Ovary (tissue), 9 donors: ENCODE data around the gene SLC27A1. TPM values are rescaled to one million over a fixed set of nuclear protein-coding genes. Genes with fewer than 3 reads are reported as not detected.

Experiments
- DNase-seq, 5 donors: peaks; one replicate each; pipeline ENCODE4 v3.0.0-alpha.2; 2019 to 2020
- H3K27ac ChIP-seq, 2 donors: fragments of 200-600 bp; one replicate each; pipeline versions ENCODE4 v1.5.1 to v1.8.0; 2019 to 2022
- H3K27me3 ChIP-seq: fragments of 200-600 bp; one replicate; pipeline ENCODE4 v1.8.0; 2022
- H3K36me3 ChIP-seq: fragments of 200-600 bp; sonication (generic); one replicate; pipeline ENCODE4 v1.5.1; 2019
- H3K4me1 ChIP-seq: one replicate; pipeline ENCODE4 v1.8.1; 2013; ENCODE audit warnings: mild to moderate bottlenecking, moderate library complexity; ENCODE audit not compliant: insufficient read depth
- H3K4me3 ChIP-seq: fragments of 200-600 bp; sonication (generic); one replicate; pipeline ENCODE4 v1.5.1; 2017
- H3K9me3 ChIP-seq, 2 donors: fragments of 200-600 bp in 1 of 2; sonication (generic) in 1 of 2; one replicate each; pipeline versions ENCODE4 v1.5.1 to v1.8.1; 2013 to 2019; ENCODE audit warnings: mild to moderate bottlenecking in 1 of 2, moderate library complexity in 1 of 2
- EP300 ChIP-seq: sonication (generic); formaldehyde crosslinking; IDR thresholded peaks from one replicate; pipeline ENCODE4 v1.6.1; 2017; ENCODE audit warnings: antibody characterized with exemption
- POLR2A ChIP-seq: fragments of 450-650 bp; IDR thresholded peaks from one replicate; pipeline ENCODE4 v1.6.1; 2017; ENCODE audit warnings: antibody characterized with exemption, mild to moderate bottlenecking, moderate library complexity
- WGBS, 3 donors: extraction: QIAGEN DNeasy Blood & Tissue Kit in 1 of 3; methylation state at CpG; one replicate each; pipeline versions ENCODE4 v1.1.5 to v1.1.7; 2013 to 2017; 5-methylcytosine and 5-hydroxymethylcytosine counted together
- intact Hi-C, 4 donors: fragments of 100-400 bp; cut with DNase I; formaldehyde crosslinking; loops; one replicate each; pipeline versions ENCODE4 v1.11.0 to v1.15.1; 2022 to 2023
- polyA plus RNA-seq, 2 donors: library from polyadenylated mRNA; stranded (reverse); fragments of 200-250 nt in 1 of 2; fragments of 350-450 nt in 1 of 2; fragmentation: Illumina TruSeq in 1 of 2; extraction: RNeasy Lipid Tissue Mini Kit (QIAGEN cat#74804) in 1 of 2; gene quantifications; one replicate each; pipeline ENCODE4 v1.2.3, GENCODE V29; 2013 to 2014
- total RNA-seq, 7 donors: library from RNA; depleted of rRNA in 2 of 7; stranded (reverse); fragments of >200 nt in 2 of 7; fragmentation: NEBNext Ultra II Directional in 3 of 7; extraction: Animal tissue kit (Norgen Biotek cat#: 25700) in 3 of 7; gene quantifications; one replicate each; pipeline versions ENCODE4 v1.1.0 to v1.2.4, GENCODE V29; 2016 to 2023
- TF ChIP-seq, protein P1 (sequence below), 3 donors: fragments of 450-650 bp in 2 of 3; fragments of 200-600 bp in 1 of 3; IDR thresholded peaks; one replicate each; pipeline versions ENCODE4 v1.5.1 to v1.8.0; 2016 to 2022; ENCODE audit warnings: antibody characterized with exemption in 3 of 3, mild to moderate bottlenecking in 1 of 3
- donor health status: DM: no; HTN: no; CAD: no; lungs with moderate emphysema.
- donor health status: DM: no; HTN: no; CAD: no.
- donor health status: Bipolar disorder and iron deficiency.
- donor health status: DM: yes; HTN: yes; CAD: no.
- donor health status: DM: no; HTN: no; CAD: no.
- donor health status: DM: yes; HTN: yes; CAD: no.

The SLC27A1 gene
- total and polyA plus RNA-seq, 9 donors, result 4.6 to 43.1 (median 37.8) TPM

DNA sequence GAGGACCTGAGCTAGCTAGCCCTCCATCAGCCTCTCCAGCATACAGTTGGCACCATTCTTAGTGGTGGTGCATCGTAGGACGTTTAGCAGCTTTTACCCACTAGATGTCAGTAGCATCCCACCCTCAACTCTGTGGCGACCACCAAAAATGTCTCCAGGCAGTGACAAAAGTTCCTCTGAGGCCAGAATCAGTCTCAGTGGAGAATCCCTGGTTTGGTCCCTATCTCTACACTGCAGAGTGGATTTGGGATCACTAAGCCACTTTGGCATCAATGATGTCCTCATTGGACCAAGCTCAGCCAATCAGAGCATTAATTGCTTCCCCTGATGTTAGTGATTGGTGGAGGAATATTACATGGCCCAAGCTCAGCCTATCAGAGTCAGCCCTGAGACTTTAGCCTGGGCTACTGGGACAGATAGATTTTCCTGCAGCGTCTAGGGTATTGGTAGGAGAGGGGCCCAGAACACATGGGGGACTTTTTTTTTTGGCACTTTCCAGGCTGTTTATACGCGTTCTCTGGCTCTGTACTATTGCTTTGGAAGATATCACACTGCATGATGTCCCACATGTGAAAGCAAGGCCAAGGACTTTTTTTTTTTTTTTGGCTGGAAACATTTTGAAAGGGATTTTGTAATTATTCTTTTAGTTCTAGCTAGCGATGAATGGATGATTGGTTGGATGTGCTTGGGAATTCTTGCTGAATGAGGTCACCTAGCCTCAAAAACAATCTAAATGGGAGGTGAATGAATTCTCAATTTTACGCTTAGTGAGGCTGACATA lies 28.9 kb upstream of the SLC27A1 start:
- no peak for DNase-seq
- peak overlapping the region; percentile 19 to 26 for H3K27ac ChIP-seq
- H3K4me3 ChIP-seq, result no peak overlapping the region
- TF ChIP-seq, protein P1, sequence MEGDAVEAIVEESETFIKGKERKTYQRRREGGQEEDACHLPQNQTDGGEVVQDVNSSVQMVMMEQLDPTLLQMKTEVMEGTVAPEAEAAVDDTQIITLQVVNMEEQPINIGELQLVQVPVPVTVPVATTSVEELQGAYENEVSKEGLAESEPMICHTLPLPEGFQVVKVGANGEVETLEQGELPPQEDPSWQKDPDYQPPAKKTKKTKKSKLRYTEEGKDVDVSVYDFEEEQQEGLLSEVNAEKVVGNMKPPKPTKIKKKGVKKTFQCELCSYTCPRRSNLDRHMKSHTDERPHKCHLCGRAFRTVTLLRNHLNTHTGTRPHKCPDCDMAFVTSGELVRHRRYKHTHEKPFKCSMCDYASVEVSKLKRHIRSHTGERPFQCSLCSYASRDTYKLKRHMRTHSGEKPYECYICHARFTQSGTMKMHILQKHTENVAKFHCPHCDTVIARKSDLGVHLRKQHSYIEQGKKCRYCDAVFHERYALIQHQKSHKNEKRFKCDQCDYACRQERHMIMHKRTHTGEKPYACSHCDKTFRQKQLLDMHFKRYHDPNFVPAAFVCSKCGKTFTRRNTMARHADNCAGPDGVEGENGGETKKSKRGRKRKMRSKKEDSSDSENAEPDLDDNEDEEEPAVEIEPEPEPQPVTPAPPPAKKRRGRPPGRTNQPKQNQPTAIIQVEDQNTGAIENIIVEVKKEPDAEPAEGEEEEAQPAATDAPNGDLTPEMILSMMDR (IDR thresholded peaks at IDR 0.05), result peak in 1 of 3 donors; percentile 24
- no peak for TF ChIP-seq EP300
- no peaks in the 10 kb centered on the region for H3K27me3 ChIP-seq
- H3K9me3 ChIP-seq, result no peaks in the 10 kb centered on the region
- H3K4me1 ChIP-seq, result no peaks in the 10 kb centered on the region
- intact Hi-C loops, result no loop called here
- no peaks in the 10 kb centered on the region for H3K36me3 ChIP-seq
- WGBS, 3 donors, result 20 to 40% (median 30%) methylated on average over 8 of the region's 8 CpGs

DNA sequence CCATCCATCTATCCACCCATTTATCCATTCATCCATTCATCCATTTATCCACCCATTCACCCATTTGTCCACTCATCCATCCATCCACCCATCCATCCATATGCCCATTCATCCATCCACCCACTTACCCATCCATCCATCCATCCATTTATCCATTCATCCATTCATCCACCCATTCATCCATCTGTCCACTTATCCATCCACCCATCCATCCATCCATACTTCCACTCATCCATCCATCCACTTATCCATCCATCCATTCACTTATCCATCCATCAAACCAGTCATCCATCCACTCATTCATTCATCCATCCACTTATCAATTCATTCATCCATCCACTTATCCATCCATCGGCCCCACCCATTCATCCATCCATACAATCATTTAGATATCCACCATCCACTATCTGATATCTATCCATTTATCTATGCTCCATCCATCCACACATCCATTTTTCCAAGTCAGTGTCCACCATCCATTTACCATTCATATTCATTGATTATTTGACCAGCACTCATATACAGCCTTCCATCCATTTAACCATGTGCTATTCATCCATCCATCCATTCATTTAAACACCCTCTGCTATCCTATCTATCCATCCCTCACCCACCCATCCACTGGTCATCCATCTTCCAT lies 24.7 kb upstream of the SLC27A1 start:
- Histone ChIP-seq H3K9me3 (no peaks in the 10 kb centered on the region), H3K27ac (no peak overlapping the region), H3K4me1 (peaks cover 2% of the 10 kb centered on the region), H3K36me3 (no peaks in the 10 kb centered on the region), H3K4me3 (no peak overlapping the region), H3K27me3 (no peaks in the 10 kb centered on the region)
- DNase-seq, result no peak
- TF ChIP-seq, protein P1 (IDR thresholded peaks at IDR 0.05), result no peak
- no peak for TF ChIP-seq EP300
- TF ChIP-seq POLR2A, result no peak
- WGBS, 3 donors, result 94 to 97% (median 96%) methylated on average over 1 of the region's 1 CpG
- intact Hi-C loops, result no loop called here

DNA sequence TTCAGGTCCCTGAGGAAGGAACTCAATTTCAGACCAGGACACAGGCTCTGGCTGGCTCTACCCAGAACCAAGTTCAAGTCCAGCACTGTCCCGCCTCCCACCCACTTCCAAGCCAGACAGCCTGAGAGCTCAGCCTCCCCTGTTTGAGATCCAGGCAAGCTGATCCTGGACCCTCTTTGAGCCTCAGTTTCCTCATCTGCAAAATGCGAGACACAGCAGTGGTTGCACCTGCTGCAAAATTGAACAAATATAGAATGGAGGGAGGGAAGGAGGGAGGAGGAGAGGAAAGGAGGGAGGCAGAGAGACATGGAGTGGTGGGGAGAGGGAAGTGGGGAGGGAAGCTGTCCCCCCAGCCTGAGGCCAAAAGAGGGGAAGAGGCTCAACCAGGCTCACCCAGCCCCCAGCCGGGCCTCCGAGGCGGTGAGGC lies 22.6 kb upstream of the SLC27A1 start:
- intact Hi-C loops, result no loop called here
- Histone ChIP-seq H3K4me3 (peak overlapping the region; percentile 52), H3K9me3 (no peaks in the 10 kb centered on the region), H3K27ac (peak overlapping the region in 1 of 2 donors; percentile 28), H3K27me3 (no peaks in the 10 kb centered on the region), H3K4me1 (peaks cover 2% of the 10 kb centered on the region), H3K36me3 (no peaks in the 10 kb centered on the region)
- 30 to 38% (median 33%) methylated on average over 5 of the region's 5 CpGs for WGBS, 3 donors
- DNase-seq, result no peak
- TF ChIP-seq POLR2A, result no peak
- no peak for TF ChIP-seq EP300
- TF ChIP-seq, protein P1 (IDR thresholded peaks at IDR 0.05), result no peak

DNA sequence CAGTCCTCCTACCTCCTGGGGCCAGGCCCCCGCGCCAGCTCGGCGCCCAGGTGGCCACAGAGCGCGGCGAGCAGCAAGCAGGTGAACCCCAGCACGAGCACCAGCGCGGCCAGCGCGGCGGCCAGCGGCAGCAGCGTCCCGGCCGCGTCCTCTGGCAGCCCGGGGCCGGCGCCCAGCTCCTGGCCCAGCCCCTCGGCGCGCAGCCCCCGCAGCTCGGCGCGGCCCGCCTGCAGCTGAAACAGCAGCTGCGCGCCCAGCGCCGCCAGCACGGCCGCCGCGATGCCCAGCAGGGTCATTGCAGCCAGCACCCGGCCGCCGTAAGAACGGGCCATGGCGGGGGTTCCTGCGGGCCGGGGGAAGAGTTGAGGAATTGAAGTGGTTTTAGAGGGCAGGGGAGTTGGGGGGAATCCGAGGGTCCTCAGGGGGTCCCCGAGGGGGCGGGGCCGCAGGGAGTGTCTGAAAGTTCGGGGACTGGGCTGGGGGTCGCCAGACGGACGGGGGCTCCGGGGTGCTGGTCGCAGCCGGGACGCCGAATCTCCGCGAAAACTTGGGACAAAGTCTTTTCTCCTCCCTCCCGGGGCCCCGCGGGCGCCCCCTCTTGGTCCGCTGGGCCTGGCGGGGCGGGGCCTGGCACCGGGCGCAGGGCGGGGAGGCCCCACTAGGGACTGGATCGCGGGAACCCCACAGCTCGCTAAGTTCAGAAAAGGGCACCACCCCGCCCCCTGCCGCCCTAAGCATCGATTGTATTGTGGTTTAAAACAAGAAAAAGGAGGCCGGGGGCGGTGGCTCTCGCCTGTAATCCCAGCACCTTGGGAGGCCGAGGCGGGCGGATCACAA lies 22.0 kb upstream of the SLC27A1 start, which contains the start of gene TMEM221:
Gene TMEM221, minus strand, starts transcription at position 538 of the 837 bp plus-strand sequence. Its CDS starts 206 bp downstream, at position 332.
- WGBS, 3 donors, result 0 to 1% (median 1%) methylated on average over 53 to 81 of the region's 81 CpGs
- peak within 1 kb of the TSS; percentile 52 for H3K4me3 ChIP-seq

More for the DNA sequence above, 22.0 kb upstream of the SLC27A1 start, which contains the start of gene TMEM221:
- TF ChIP-seq EP300, result no peak
- TF ChIP-seq, protein P1 (IDR thresholded peaks at IDR 0.05), result peak; percentile 49 to 58 (median 53)
- peak; percentile 71 to 82 (median 78) for DNase-seq
- H3K27me3 ChIP-seq, result no peaks in the 10 kb centered on the region
- no peaks in the 10 kb centered on the region for H3K9me3 ChIP-seq
- no peaks in the 10 kb centered on the region for H3K36me3 ChIP-seq
- intact Hi-C loops, result no loop called here
- H3K27ac ChIP-seq, result peak within 1 kb of the TSS in 1 of 2 donors; percentile 28
- peaks cover 2% of the 10 kb centered on the region for H3K4me1 ChIP-seq
